OCI-LY7 (cell line): ENCODE data around the gene AMZ2. TPM values are rescaled to one million over a fixed set of nuclear protein-coding genes. Genes with fewer than 3 reads are reported as not detected.
A peak's percentile ranks its signal among the peaks of the same experiment; 100 is the strongest.

Experiments used
- BruUV-seq: library from RNA; stranded (reverse); fragments of 400-500 nt; replicated peaks from 2 replicates; lab custom pipeline; 2021; lab: Mats Ljungman, UMichigan
- CTCF ChIA-PET: fragments of 300-600 bp; sonication (Branson Sonifier 250); formaldehyde crosslinking; loops from one replicate; lab custom pipeline; 2022; ENCODE audit warnings: antibody characterized with exemption; ENCODE audit not compliant: unreplicated experiment; lab: Charles Lee
- POLR2A ChIA-PET: fragments of 300-600 bp; sonication (Branson Sonifier 250); formaldehyde crosslinking; loops from one replicate; lab custom pipeline; 2022; ENCODE audit warnings: antibody characterized with exemption; lab: Charles Lee
- DNase-seq: peaks from one replicate; pipeline ENCODE4 v3.0.0-alpha.2; 2015; ENCODE audit warnings: low spot score
- H2AFZ ChIP-seq: fragments of 200-600 bp; sonication (generic), shearing (Covaris generic); 2 replicates; pipeline ENCODE4 v1.6.1; 2014; ENCODE audit warnings: mild to moderate bottlenecking, antibody characterized with exemption, low read length, moderate library complexity
- H3K27ac ChIP-seq: fragments of 200-600 bp; sonication (generic); 2 replicates; pipeline ENCODE4 v1.5.1; 2014; ENCODE audit warnings: mixed run types, low read depth, mild to moderate bottlenecking, moderate library complexity, low read length, inconsistent platforms; ENCODE audit not compliant: poor library complexity, severe bottlenecking
- H3K36me3 ChIP-seq: fragments of 200-600 bp; sonication (generic); 2 replicates; pipeline ENCODE4 v1.6.1; 2014; ENCODE audit warnings: mild to moderate bottlenecking, antibody characterized with exemption, low read length, moderate library complexity, mixed read lengths; ENCODE audit not compliant: insufficient read depth
- H3K4me1 ChIP-seq: fragments of 200-600 bp; sonication (generic); 2 replicates; pipeline ENCODE4 v1.5.1; 2014; ENCODE audit warnings: mild to moderate bottlenecking, low read length; ENCODE audit not compliant: insufficient read depth, poor library complexity, severe bottlenecking
- H3K4me2 ChIP-seq: fragments of 200-600 bp; sonication (generic); 2 replicates; pipeline ENCODE4 v1.6.1; 2014; ENCODE audit warnings: mild to moderate bottlenecking, low read length
- H3K4me3 ChIP-seq: fragments of 200-600 bp; sonication (generic); 2 replicates; pipeline ENCODE4 v1.5.1; 2014; ENCODE audit warnings: mild to moderate bottlenecking, low read depth, low read length; ENCODE audit not compliant: poor library complexity, severe bottlenecking
- H3K79me2 ChIP-seq: fragments of 200-600 bp; sonication (generic); 2 replicates; pipeline ENCODE4 v1.6.1; 2016; ENCODE audit warnings: low read depth, mild to moderate bottlenecking, low read length, moderate library complexity, mixed read lengths; ENCODE audit not compliant: insufficient read depth
- H3K9me2 ChIP-seq: fragments of 200-600 bp; sonication (generic); 2 replicates; pipeline ENCODE4 v1.6.1; 2016; ENCODE audit warnings: mild to moderate bottlenecking, low read length, mixed read lengths; ENCODE audit not compliant: insufficient read depth
- H3K9me3 ChIP-seq: fragments of 200-600 bp; sonication (generic); 2 replicates; pipeline ENCODE4 v1.6.1; 2014; ENCODE audit warnings: mild to moderate bottlenecking, mixed run types, low read length, mixed read lengths
- H4K20me1 ChIP-seq: fragments of 200-600 bp; sonication (generic); 2 replicates; pipeline ENCODE4 v1.6.1; 2014; ENCODE audit warnings: mild to moderate bottlenecking, antibody characterized with exemption, low read length, moderate library complexity, mixed read lengths; ENCODE audit not compliant: insufficient read depth
- CTCF ChIP-seq: fragments of 200-600 bp; sonication (generic); conservative IDR thresholded peaks from 2 replicates; pipeline ENCODE4 v1.5.1; 2014; ENCODE audit warnings: mild to moderate bottlenecking, antibody characterized with exemption, low read length, moderate library complexity, mixed read lengths
- EZH2phosphoT487 ChIP-seq: fragments of 200-600 bp; sonication (generic); IDR thresholded peaks from 2 replicates; pipeline ENCODE4 v1.6.1; 2018; ENCODE audit warnings: low read depth, borderline replicate concordance, mild to moderate bottlenecking, mixed run types, antibody characterized with exemption, low read length, moderate library complexity, mixed read lengths
- intact Hi-C: fragments of 100-400 bp; cut with micrococcal nuclease; formaldehyde crosslinking; loops from one replicate; pipeline ENCODE4 v1.10.0; 2022; ENCODE audit not compliant: unreplicated experiment
- total RNA-seq, 2 experiments: library from RNA; depleted of rRNA in 1 of 2; stranded (reverse); fragments of >200 nt in 1 of 2; shearing (Covaris generic) in 1 of 2; gene quantifications; 2 replicates each; pipeline ENCODE4 v1.2.3, GENCODE V29; 2014 to 2022

The AMZ2 gene
- total RNA-seq, 2 experiments from 2014 or later, result 117 to 248 TPM

GRCh38 chr17:68294617-68295016, 46.8 kb downstream of the AMZ2 start:
- Histone ChIP-seq H3K4me1 (peaks cover 25% of the 10 kb centered on the region), H2AFZ (no peak overlapping the region), H3K4me2 (0 out of 2 replicates have a peak overlapping the region, but pooled peaks have one; percentile 1), H4K20me1 (no peaks in the 10 kb centered on the region), H3K27ac (no peak overlapping the region), H3K79me2 (peaks cover 25% of the 10 kb centered on the region; the same call in 1 of the 2 replicates), H3K36me3 (no peaks in the 10 kb centered on the region; the same call in 1 of the 2 replicates), H3K9me3 (no peaks in the 10 kb centered on the region), H3K4me3 (no peak overlapping the region), H3K9me2 (no peaks in the 10 kb centered on the region)
- intact Hi-C loops, result loop anchor here (5.0 kb wide), 1 partner anchor 63 kb away; no protein-coding TSS in a partner anchor
- CTCF ChIA-PET, result no interaction called here
- DNase-seq, result no peak
- TF ChIP-seq EZH2phosphoT487, result no peak
- TF ChIP-seq CTCF, result no peak
- no TSS peak for BruUV-seq
- POLR2A ChIA-PET, result interaction anchor here (3.1 to 9.1 kb wide), 2 partner anchors 51 to 164 kb away, joined by 26 to 67 read pairs; partner anchors contain the start of gene WIPI1

GRCh38 chr17:68295086-68295485, 47.2 kb downstream of the AMZ2 start:
- Histone ChIP-seq H3K9me3 (no peaks in the 10 kb centered on the region), H3K27ac (no peak overlapping the region), H3K36me3 (no peaks in the 10 kb centered on the region; the same call in 1 of the 2 replicates), H3K79me2 (peaks cover 20% of the 10 kb centered on the region; the same call in 1 of the 2 replicates), H3K9me2 (no peaks in the 10 kb centered on the region), H3K4me1 (peaks cover 22% of the 10 kb centered on the region), H4K20me1 (no peaks in the 10 kb centered on the region), H2AFZ (no peak overlapping the region), H3K4me3 (no peak overlapping the region), H3K4me2 (no peak overlapping the region)
- TF ChIP-seq CTCF (no peak), EZH2phosphoT487 (no peak)
- CTCF ChIA-PET, result no interaction called here
- no peak for DNase-seq
- POLR2A ChIA-PET, result no interaction called here
- intact Hi-C loops, result no loop called here
- BruUV-seq, result no TSS peak
